Colonic mucosa (tissue), 4 donors: Measurements from ENCODE around the gene SFI1. TPM values are rescaled to one million over a fixed set of nuclear protein-coding genes. Genes with fewer than 3 reads are reported as not detected.

Experiments used
- DNase-seq: peaks from one replicate; pipeline ENCODE4 v3.0.0-alpha.2; 2020
- H3K27ac ChIP-seq: fragments of 200-600 bp; one replicate; pipeline ENCODE4 v1.8.0; 2021
- H3K27me3 ChIP-seq: fragments of 200-600 bp; one replicate; pipeline ENCODE4 v1.8.0; 2021
- H3K36me3 ChIP-seq: fragments of 200-600 bp; one replicate; pipeline ENCODE4 v1.8.0; 2021
- H3K4me1 ChIP-seq: fragments of 200-600 bp; one replicate; pipeline ENCODE4 v1.8.0; 2021; ENCODE audit warnings: mild to moderate bottlenecking
- H3K4me3 ChIP-seq: fragments of 200-600 bp; one replicate; pipeline ENCODE4 v1.8.0; 2021
- H3K9ac ChIP-seq, 2 donors: one replicate each; pipeline ENCODE4 v1.7.0; 2013; ENCODE audit warnings: control low read depth in 2 of 2, low read depth in 2 of 2, low read length in 2 of 2
- H3K9me3 ChIP-seq: fragments of 200-600 bp; one replicate; pipeline ENCODE4 v1.8.0; 2021
- intact Hi-C: fragments of 100-400 bp; cut with DNase I; formaldehyde crosslinking; loops from one replicate; pipeline ENCODE4 v1.14.1; 2022
- total RNA-seq, 2 donors: library from RNA; stranded (reverse); fragmentation: NEBNext Ultra II Directional in 1 of 2; extraction: Animal tissue kit (Norgen Biotek cat#: 25700) in 1 of 2; gene quantifications; one replicate each; pipeline ENCODE4 v1.2.1, GENCODE V29; 2021
- TF ChIP-seq, protein P1 (sequence below): fragments of 200-600 bp; IDR thresholded peaks from one replicate; pipeline ENCODE4 v1.8.0; 2022; ENCODE audit warnings: antibody characterized with exemption, mild to moderate bottlenecking
- donor health status: healthy.
- donor health status: DM: no; HTN: no; CAD: no.
- donor health status: DM: no; HTN: no; CAD: no.

The SFI1 gene
- total RNA-seq, 2 donors from 2014 or later, result 24.1 to 47.8 TPM

DNA sequence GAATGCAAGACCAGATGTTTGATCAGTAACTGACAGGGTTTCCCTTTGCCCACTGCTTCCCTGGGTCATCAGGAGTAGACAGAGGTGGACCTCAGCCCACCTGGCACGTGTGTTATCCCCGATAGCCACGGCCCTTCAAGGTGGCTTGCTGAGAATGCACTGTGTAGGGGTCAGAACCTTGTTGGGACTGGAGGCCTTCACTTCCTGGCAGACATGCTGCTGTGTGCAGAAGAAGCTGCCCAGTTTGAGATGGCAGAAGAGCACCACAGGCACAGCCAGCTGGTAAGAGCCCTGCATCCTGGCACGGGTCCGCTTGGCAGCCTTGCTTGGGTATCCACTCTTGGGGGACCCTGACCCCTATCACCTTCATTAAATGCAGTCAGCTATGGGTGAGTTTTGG, 81.8 kb downstream of the SFI1 start:
- no peaks in the 10 kb centered on the region for H3K9me3 ChIP-seq
- peaks cover 3% of the 10 kb centered on the region for H3K36me3 ChIP-seq
- H3K4me3 ChIP-seq, result no peak overlapping the region
- no peaks in the 10 kb centered on the region for H3K27me3 ChIP-seq
- H3K27ac ChIP-seq, result no peak overlapping the region
- TF ChIP-seq, protein P1, sequence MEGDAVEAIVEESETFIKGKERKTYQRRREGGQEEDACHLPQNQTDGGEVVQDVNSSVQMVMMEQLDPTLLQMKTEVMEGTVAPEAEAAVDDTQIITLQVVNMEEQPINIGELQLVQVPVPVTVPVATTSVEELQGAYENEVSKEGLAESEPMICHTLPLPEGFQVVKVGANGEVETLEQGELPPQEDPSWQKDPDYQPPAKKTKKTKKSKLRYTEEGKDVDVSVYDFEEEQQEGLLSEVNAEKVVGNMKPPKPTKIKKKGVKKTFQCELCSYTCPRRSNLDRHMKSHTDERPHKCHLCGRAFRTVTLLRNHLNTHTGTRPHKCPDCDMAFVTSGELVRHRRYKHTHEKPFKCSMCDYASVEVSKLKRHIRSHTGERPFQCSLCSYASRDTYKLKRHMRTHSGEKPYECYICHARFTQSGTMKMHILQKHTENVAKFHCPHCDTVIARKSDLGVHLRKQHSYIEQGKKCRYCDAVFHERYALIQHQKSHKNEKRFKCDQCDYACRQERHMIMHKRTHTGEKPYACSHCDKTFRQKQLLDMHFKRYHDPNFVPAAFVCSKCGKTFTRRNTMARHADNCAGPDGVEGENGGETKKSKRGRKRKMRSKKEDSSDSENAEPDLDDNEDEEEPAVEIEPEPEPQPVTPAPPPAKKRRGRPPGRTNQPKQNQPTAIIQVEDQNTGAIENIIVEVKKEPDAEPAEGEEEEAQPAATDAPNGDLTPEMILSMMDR, result no peak
- no peak overlapping the region for H3K9ac ChIP-seq
- intact Hi-C loops, result no loop called here
- no peaks in the 10 kb centered on the region for H3K4me1 ChIP-seq
- no peak for DNase-seq

DNA sequence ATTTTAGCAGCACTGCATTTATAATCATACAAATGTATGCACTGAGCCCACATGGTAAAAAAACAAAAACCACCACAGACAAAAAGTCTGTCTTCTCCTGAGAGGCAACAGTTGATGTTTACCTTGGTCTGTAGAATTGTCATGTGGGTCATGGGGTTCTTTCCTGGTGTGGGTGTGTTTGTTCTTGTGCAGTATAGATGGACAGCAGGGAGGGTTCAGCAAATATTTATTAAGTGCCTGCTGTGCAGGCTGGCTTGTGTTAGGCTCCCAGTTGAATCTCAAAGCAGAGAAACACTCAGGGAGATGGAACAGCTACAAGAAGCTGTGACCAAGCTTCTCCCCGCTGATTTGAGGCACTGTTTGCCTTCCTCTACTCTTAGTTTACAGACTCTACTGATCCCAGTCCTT, 83.5 kb downstream of the SFI1 start:
- no peak overlapping the region for H3K9ac ChIP-seq
- no peaks in the 10 kb centered on the region for H3K9me3 ChIP-seq
- H3K4me3 ChIP-seq, result no peak overlapping the region
- no peaks in the 10 kb centered on the region for H3K4me1 ChIP-seq
- DNase-seq, result no peak
- H3K36me3 ChIP-seq, result no peaks in the 10 kb centered on the region
- TF ChIP-seq, protein P1, result no peak
- no peak overlapping the region for H3K27ac ChIP-seq
- no peaks in the 10 kb centered on the region for H3K27me3 ChIP-seq
- intact Hi-C loops, result no loop called here

DNA sequence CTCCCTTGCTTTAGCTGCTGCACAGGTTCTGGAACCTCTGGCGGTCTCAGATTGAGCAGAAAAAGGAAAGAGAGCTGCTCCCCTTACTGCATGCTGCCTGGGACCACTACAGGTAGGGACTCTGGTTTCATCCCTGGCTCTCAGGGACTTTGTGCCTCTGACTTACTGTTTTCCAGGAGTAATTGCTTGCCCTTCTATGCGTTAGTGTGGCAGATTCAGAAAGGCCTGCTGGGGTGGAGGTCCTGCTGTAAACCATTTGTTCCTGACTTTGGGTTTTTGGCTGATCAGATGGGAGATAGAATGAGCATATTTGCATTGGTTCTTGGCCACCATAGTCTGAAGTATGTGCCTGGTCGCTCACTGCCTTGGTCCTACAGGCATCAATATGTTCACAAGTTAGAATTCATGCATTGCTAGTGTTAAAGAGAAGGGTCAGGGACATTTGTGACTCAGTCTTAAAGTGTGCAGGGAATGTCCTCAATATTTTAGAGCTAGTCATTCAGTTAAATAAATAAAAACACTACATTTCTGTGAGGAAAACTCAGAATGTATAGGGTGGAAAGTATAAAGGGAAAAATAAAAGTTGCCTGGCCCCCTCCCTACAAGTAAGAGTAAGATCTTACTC, 87.6 kb downstream of the SFI1 start:
- no peak overlapping the region for H3K9ac ChIP-seq
- no peaks in the 10 kb centered on the region for H3K9me3 ChIP-seq
- intact Hi-C loops, result no loop called here
- H3K27ac ChIP-seq, result no peak overlapping the region
- no peak for DNase-seq
- H3K4me1 ChIP-seq, result no peaks in the 10 kb centered on the region
- TF ChIP-seq, protein P1, result no peak
- H3K4me3 ChIP-seq, result no peak overlapping the region
- H3K27me3 ChIP-seq, result no peaks in the 10 kb centered on the region
- H3K36me3 ChIP-seq, result no peaks in the 10 kb centered on the region

DNA sequence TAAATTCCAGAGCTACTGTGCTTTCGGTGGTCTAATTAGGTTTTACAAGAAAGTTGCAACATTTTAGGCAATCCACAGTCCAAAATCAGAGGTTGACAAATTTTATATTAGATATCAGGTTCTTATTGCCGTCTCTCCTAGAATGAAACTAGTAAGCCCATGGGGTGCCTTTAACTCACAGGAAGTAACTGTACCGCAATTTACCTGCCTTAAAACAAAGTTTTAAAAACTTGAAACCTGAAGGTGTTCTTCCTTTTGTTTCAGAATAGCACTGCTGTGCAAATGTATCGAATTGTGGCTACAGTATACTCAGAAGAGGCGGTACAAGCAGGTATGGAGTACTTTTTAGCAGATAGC, 88.4 kb downstream of the SFI1 start:
- no peaks in the 10 kb centered on the region for H3K36me3 ChIP-seq

DNA sequence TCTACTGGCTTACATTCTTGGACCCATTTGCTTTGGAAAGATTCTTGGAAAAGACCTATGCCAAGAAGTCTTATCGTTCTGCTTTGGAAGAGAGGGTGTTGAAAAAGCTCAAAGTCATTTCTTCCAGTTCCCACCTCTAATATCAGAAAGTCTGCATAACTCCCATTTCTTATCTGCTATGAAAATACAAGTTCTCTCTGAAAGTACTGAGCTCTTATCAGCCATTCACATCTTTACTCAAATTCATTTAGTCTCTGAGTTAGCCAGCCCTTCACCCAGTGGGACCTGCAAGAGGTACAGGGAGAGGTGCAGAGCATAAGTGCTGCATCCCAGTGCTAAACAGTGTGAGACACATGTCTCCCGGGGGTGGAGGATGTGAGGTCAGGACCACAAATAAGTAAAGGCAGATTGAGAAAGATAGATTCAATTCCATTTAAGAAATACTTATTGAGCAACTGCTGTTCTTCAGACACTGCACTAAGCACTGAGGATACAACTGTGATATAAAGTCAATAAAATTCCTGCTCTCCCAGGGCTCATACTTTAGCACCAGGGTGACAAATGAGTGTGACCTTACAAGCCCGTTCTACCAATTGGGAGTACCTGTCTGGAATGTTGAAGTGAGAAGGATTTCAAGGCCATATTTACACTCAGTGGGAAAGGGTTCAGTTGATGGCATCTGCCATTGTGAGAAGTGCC, 89.0 kb downstream of the SFI1 start:
- Histone ChIP-seq H3K4me1 (no peaks in the 10 kb centered on the region), H3K9me3 (no peaks in the 10 kb centered on the region), H3K4me3 (no peak overlapping the region), H3K9ac (no peak overlapping the region), H3K36me3 (no peaks in the 10 kb centered on the region), H3K27me3 (no peaks in the 10 kb centered on the region), H3K27ac (no peak overlapping the region)
- intact Hi-C loops, result no loop called here
- DNase-seq, result no peak
- TF ChIP-seq, protein P1, result no peak

More for the DNA sequence above, 88.4 kb downstream of the SFI1 start:
- Histone ChIP-seq H3K9ac (no peak overlapping the region), H3K27me3 (no peaks in the 10 kb centered on the region), H3K27ac (no peak overlapping the region), H3K4me3 (no peak overlapping the region), H3K9me3 (no peaks in the 10 kb centered on the region), H3K4me1 (no peaks in the 10 kb centered on the region)
- TF ChIP-seq, protein P1, result no peak
- intact Hi-C loops, result no loop called here
- no peak for DNase-seq
